CD8-positive, alpha-beta memory T cell (primary cell): ENCODE results near the gene TNNT3. TPM values are rescaled to one million over a fixed set of nuclear protein-coding genes. Genes with fewer than 3 reads are reported as not detected.

Source experiments
- CTCF ChIA-PET: fragments of 350-600 bp; sonication (Branson Sonifier 250); formaldehyde crosslinking; loops from one replicate; lab custom pipeline; 2021; ENCODE audit warnings: antibody characterized with exemption; lab: Charles Lee
- POLR2A ChIA-PET: fragments of 350-600 bp; sonication (Branson Sonifier 250); formaldehyde crosslinking; loops from one replicate; lab custom pipeline; 2021; ENCODE audit warnings: antibody characterized with exemption; lab: Charles Lee
- DNase-seq, 5 donors: peaks; one replicate each; pipeline versions ENCODE4 v3.0.0 to v3.0.0-alpha.2; 2020 to 2022; ENCODE audit warnings: mixed read lengths in 1 of 5
- H3K27ac ChIP-seq: one replicate; pipeline ENCODE4 v1.7.0; 2013; ENCODE audit warnings: low read depth, mild to moderate bottlenecking, low read length, moderate library complexity
- H3K27me3 ChIP-seq: 2 replicates; pipeline ENCODE4 v1.7.0; 2013; ENCODE audit warnings: low read length, mild to moderate bottlenecking; ENCODE audit not compliant: insufficient read depth, poor library complexity, severe bottlenecking
- H3K36me3 ChIP-seq: 2 replicates; pipeline ENCODE4 v1.7.0; 2013; ENCODE audit warnings: mild to moderate bottlenecking, low read length, moderate library complexity; ENCODE audit not compliant: insufficient read depth
- H3K4me1 ChIP-seq: 2 replicates; pipeline ENCODE4 v1.7.0; 2013; ENCODE audit warnings: mild to moderate bottlenecking, low read length, moderate library complexity; ENCODE audit not compliant: insufficient read depth
- H3K4me3 ChIP-seq: 2 replicates; pipeline ENCODE4 v1.7.0; 2013; ENCODE audit warnings: mild to moderate bottlenecking, low read length
- H3K9me3 ChIP-seq: 2 replicates; pipeline ENCODE4 v1.7.0; 2013; ENCODE audit warnings: mild to moderate bottlenecking, low read length
- H3K27ac Mint-ChIP-seq, 8 donors: one replicate each; pipeline ENCODE4 v1.8.0; 2020 to 2021; ENCODE audit warnings: mixed read lengths in 8 of 8, mild to moderate bottlenecking in 6 of 8, inconsistent platforms in 3 of 8, moderate library complexity in 3 of 8
- H3K27me3 Mint-ChIP-seq, 2 donors: one replicate each; pipeline ENCODE4 v1.8.0; 2020 to 2021; ENCODE audit warnings: mixed read lengths in 2 of 2, mild to moderate bottlenecking in 1 of 2, moderate library complexity in 1 of 2
- H3K36me3 Mint-ChIP-seq, 3 donors: one replicate each; pipeline ENCODE4 v1.8.0; 2020 to 2021; ENCODE audit warnings: mixed read lengths in 3 of 3, inconsistent platforms in 1 of 3, mild to moderate bottlenecking in 1 of 3
- H3K4me1 Mint-ChIP-seq, 3 donors: one replicate each; pipeline ENCODE4 v1.8.0; 2020 to 2021; ENCODE audit warnings: mixed read lengths in 3 of 3, inconsistent platforms in 1 of 3, mild to moderate bottlenecking in 1 of 3
- H3K4me3 Mint-ChIP-seq, 7 donors: one replicate each; pipeline ENCODE4 v1.8.0; 2020 to 2021; ENCODE audit warnings: mixed read lengths in 7 of 7, mild to moderate bottlenecking in 6 of 7, moderate library complexity in 4 of 7, inconsistent platforms in 2 of 7
- H3K9me3 Mint-ChIP-seq, 5 donors: one replicate each; pipeline ENCODE4 v1.8.0; 2020 to 2022; ENCODE audit warnings: mixed read lengths in 5 of 5, mild to moderate bottlenecking in 3 of 5, moderate library complexity in 2 of 5, inconsistent platforms in 1 of 5
- polyA plus RNA-seq: library from polyadenylated mRNA; unstranded; fragments of 300-500 nt; fragmentation: Illumina TruSeq; gene quantifications from one replicate; pipeline ENCODE4 v1.2.3, GENCODE V29; 2021
- total RNA-seq, 2 experiments: library from RNA; stranded (reverse); gene quantifications; one replicate each; pipeline ENCODE4 v1.2.3, GENCODE V29; 2021

Gene TNNT3
- total and polyA plus RNA-seq, 3 experiments from 2014 or later: 1.4 to 1.6 TPM; not detected in 1

- peak; percentile 68 to 89 (median 87) for DNase-seq
- CTCF ChIA-PET: interaction anchor here (1.1 to 2.1 kb wide), 8 partner anchors 12 to 262 kb away, joined by 3 to 5 read pairs (median 4); partner anchors contain the start of gene LSP1
- Histone ChIP-seq H3K36me3 (peaks cover 22% of the 10 kb centered on the region), H3K9me3 (no peaks in the 10 kb centered on the region), H3K4me1 (peaks cover 39% of the 10 kb centered on the region), H3K27ac (peak overlapping the region; percentile 31), H3K27me3 (no peaks in the 10 kb centered on the region), H3K4me3 (peak overlapping the region; percentile 56)
- Mint-ChIP-seq H3K27ac (peak overlapping the region; percentile 76 to 96 (median 89)), H3K27me3 (no peaks in the 10 kb centered on the region), H3K4me1 (peaks cover 27 to 65% (median 31%) of the 10 kb centered on the region in 3 donors), H3K4me3 (peak overlapping the region in 6 of 7 donors; percentile 55 to 88 (median 72)), H3K36me3 (peaks cover 0 to 13% (median 0%) of the 10 kb centered on the region in 3 donors), H3K9me3 (no peaks in the 10 kb centered on the region)
- POLR2A ChIA-PET: interaction anchor here (0.6 to 2.0 kb wide), 6 partner anchors 21 to 57 kb away, joined by 3 to 9 read pairs (median 4); partner anchors contain the start of genes LSP1 and TNNT3
Measured at GRCh38 chr11:1889224-1889930, 30.1 kb upstream of the TNNT3 start.

- Histone ChIP-seq H3K27me3 (no peaks in the 10 kb centered on the region), H3K4me3 (peak overlapping the region; percentile 56), H3K27ac (peak overlapping the region; percentile 16), H3K36me3 (peaks cover 14% of the 10 kb centered on the region), H3K4me1 (peaks cover 39% of the 10 kb centered on the region), H3K9me3 (no peaks in the 10 kb centered on the region)
- peak overlapping the region in 6 of 8 donors; percentile 21 to 96 (median 43) for H3K27ac Mint-ChIP-seq
- no peaks in the 10 kb centered on the region for H3K27me3 Mint-ChIP-seq
- ChIA-PET CTCF (interaction anchor here (0.8 to 1.9 kb wide), 9 partner anchors 8 to 238 kb away, joined by 3 to 6 read pairs (median 3); partner anchors contain the start of gene LSP1), POLR2A (interaction anchor here (1.0 to 2.0 kb wide), 3 partner anchors 27 to 40 kb away, joined by 3 to 9 read pairs (median 9); partner anchors contain the start of gene LSP1)
- H3K36me3 Mint-ChIP-seq: peaks cover 0 to 13% (median 0%) of the 10 kb centered on the region in 3 donors
- peak in 1 of 5 donors; percentile 34 for DNase-seq
- H3K9me3 Mint-ChIP-seq: no peaks in the 10 kb centered on the region
- peaks cover 27 to 65% (median 31%) of the 10 kb centered on the region in 3 donors for H3K4me1 Mint-ChIP-seq
- peak overlapping the region in 5 of 7 donors; percentile 17 to 60 (median 47) for H3K4me3 Mint-ChIP-seq
Measured at GRCh38 chr11:1889941-1890855, 29.3 kb upstream of the TNNT3 start.

GRCh38 chr11:1890856-1891830, 28.4 kb upstream of the TNNT3 start:
- POLR2A ChIA-PET: interaction anchor here (0.5 to 1.9 kb wide), 5 partner anchors 15 to 41 kb away, joined by 3 to 10 read pairs (median 3); no protein-coding TSS in a partner anchor

GRCh38 chr11:1891831-1892115, 27.7 kb upstream of the TNNT3 start, which contains the start of gene PRR33:
Gene PRR33, minus strand, starts transcription at chr11:1891895. Its CDS starts 1,311 bp downstream, at chr11:1890584.
- Mint-ChIP-seq H3K36me3 (peaks cover 0 to 13% (median 0%) of the 10 kb centered on the region in 3 donors), H3K9me3 (no peaks in the 10 kb centered on the region), H3K27me3 (peaks cover 0 to 3% of the 10 kb centered on the region in 2 donors), H3K4me3 (peak within 1 kb of the TSS in 3 of 7 donors; percentile 5 to 82 (median 50)), H3K27ac (peak within 1 kb of the TSS in 4 of 8 donors; percentile 34 to 80 (median 50)), H3K4me1 (peaks cover 27 to 65% (median 31%) of the 10 kb centered on the region in 3 donors)
- CTCF ChIA-PET: interaction anchor here (1.2 to 1.9 kb wide), 2 partner anchors 9 to 25 kb away, joined by 3 to 6 read pairs; no protein-coding TSS in a partner anchor
- POLR2A ChIA-PET: interaction anchor here (1.3 to 1.9 kb wide), 3 partner anchors 25 to 41 kb away, joined by 3 to 10 read pairs (median 4); no protein-coding TSS in a partner anchor
- H3K36me3 ChIP-seq: no peaks in the 10 kb centered on the region
- H3K4me1 ChIP-seq: peaks cover 39% of the 10 kb centered on the region
- peak within 1 kb of the TSS; percentile 39 for H3K4me3 ChIP-seq
- H3K9me3 ChIP-seq: no peaks in the 10 kb centered on the region
- no peak within 1 kb of the TSS for H3K27ac ChIP-seq
- no peak for DNase-seq
- H3K27me3 ChIP-seq: no peaks in the 10 kb centered on the region

More at GRCh38 chr11:1890856-1891830, 28.4 kb upstream of the TNNT3 start:
- H3K4me1 ChIP-seq: peaks cover 39% of the 10 kb centered on the region
- H3K4me3 ChIP-seq: peak overlapping the region; percentile 39
- H3K4me1 Mint-ChIP-seq: peaks cover 27 to 65% (median 31%) of the 10 kb centered on the region in 3 donors
- no peaks in the 10 kb centered on the region for H3K27me3 ChIP-seq
- peak overlapping the region in 2 of 8 donors; percentile 34 to 80 for H3K27ac Mint-ChIP-seq
- no peak overlapping the region for H3K27ac ChIP-seq
- H3K9me3 Mint-ChIP-seq: no peaks in the 10 kb centered on the region
- H3K27me3 Mint-ChIP-seq: no peaks in the 10 kb centered on the region
- peaks cover 0 to 13% (median 0%) of the 10 kb centered on the region in 3 donors for H3K36me3 Mint-ChIP-seq
- peak overlapping the region in 3 of 7 donors; percentile 5 to 82 (median 50) for H3K4me3 Mint-ChIP-seq
- CTCF ChIA-PET: interaction anchor here (0.8 to 1.9 kb wide), 4 partner anchors 9 to 58 kb away, joined by 3 to 6 read pairs (median 4); no protein-coding TSS in a partner anchor
- H3K36me3 ChIP-seq: peaks cover 5% of the 10 kb centered on the region
- DNase-seq: no peak
- H3K9me3 ChIP-seq: no peaks in the 10 kb centered on the region

GRCh38 chr11:1892116-1892515, 27.4 kb upstream of the TNNT3 start:
- CTCF ChIA-PET: interaction anchor here (1.9 kb wide), 1 partner anchor 10 kb away, joined by 6 read pairs; no protein-coding TSS in a partner anchor
- H3K9me3 Mint-ChIP-seq: no peaks in the 10 kb centered on the region
- no peak overlapping the region for H3K27ac Mint-ChIP-seq

GRCh38 chr11:1892558-1892957, 26.9 kb upstream of the TNNT3 start:
- peak overlapping the region in 2 of 8 donors; percentile 48 to 52 for H3K27ac Mint-ChIP-seq
- POLR2A ChIA-PET: interaction anchor here (0.6 to 1.9 kb wide), 3 partner anchors 24 to 42 kb away, joined by 3 to 10 read pairs (median 4); no protein-coding TSS in a partner anchor
- Histone ChIP-seq H3K4me1 (peaks cover 39% of the 10 kb centered on the region), H3K27ac (no peak overlapping the region), H3K36me3 (no peaks in the 10 kb centered on the region), H3K4me3 (no peak overlapping the region), H3K27me3 (no peaks in the 10 kb centered on the region), H3K9me3 (no peaks in the 10 kb centered on the region)
- H3K9me3 Mint-ChIP-seq: no peaks in the 10 kb centered on the region
- H3K4me3 Mint-ChIP-seq: no peak overlapping the region
- peaks cover 0 to 13% (median 0%) of the 10 kb centered on the region in 3 donors for H3K36me3 Mint-ChIP-seq
- H3K4me1 Mint-ChIP-seq: peaks cover 29 to 61% (median 29%) of the 10 kb centered on the region in 3 donors
- CTCF ChIA-PET: interaction anchor here (1.9 kb wide), 1 partner anchor 10 kb away, joined by 6 read pairs; no protein-coding TSS in a partner anchor
- H3K27me3 Mint-ChIP-seq: peaks cover 1 to 4% of the 10 kb centered on the region in 2 donors
- DNase-seq: no peak

More at GRCh38 chr11:1892116-1892515, 27.4 kb upstream of the TNNT3 start:
- Mint-ChIP-seq H3K4me1 (peaks cover 29 to 65% (median 30%) of the 10 kb centered on the region in 3 donors), H3K36me3 (peaks cover 0 to 13% (median 0%) of the 10 kb centered on the region in 3 donors), H3K27me3 (peaks cover 0 to 4% of the 10 kb centered on the region in 2 donors), H3K4me3 (peak overlapping the region in 1 of 7 donors; percentile 63)
- Histone ChIP-seq H3K9me3 (no peaks in the 10 kb centered on the region), H3K27me3 (no peaks in the 10 kb centered on the region), H3K4me1 (peaks cover 39% of the 10 kb centered on the region), H3K36me3 (no peaks in the 10 kb centered on the region), H3K4me3 (no peak overlapping the region), H3K27ac (no peak overlapping the region)
- no peak for DNase-seq
- POLR2A ChIA-PET: interaction anchor here (0.6 to 1.9 kb wide), 4 partner anchors 24 to 41 kb away, joined by 3 to 10 read pairs (median 4); no protein-coding TSS in a partner anchor
